A673 (cell line): ENCODE measurements around the gene ACTL7B. TPM values are rescaled to one million over a fixed set of nuclear protein-coding genes. Genes with fewer than 3 reads are reported as not detected.

ENCODE experiments used
- BruUV-seq: library from RNA; stranded (reverse); fragments of 400-500 nt; replicated peaks from 2 replicates; lab custom pipeline; 2021; lab: Mats Ljungman, UMichigan
- CTCF ChIA-PET: fragments of 300-600 bp; sonication (Branson Sonifier 250); formaldehyde crosslinking; loops from one replicate; lab custom pipeline; 2022; ENCODE audit warnings: antibody characterized with exemption; lab: Charles Lee
- POLR2A ChIA-PET: fragments of 300-600 bp; sonication (Branson Sonifier 250); formaldehyde crosslinking; loops from one replicate; lab custom pipeline; 2022; ENCODE audit warnings: antibody characterized with exemption; ENCODE audit not compliant: low non-redundant PET; lab: Charles Lee
- DNase-seq: peaks from one replicate; pipeline ENCODE4 v3.0.0-alpha.2; 2015; ENCODE audit warnings: low spot score
- H3K27ac ChIP-seq: fragments of 200-600 bp; sonication (generic); 2 replicates; pipeline ENCODE4 v1.5.1; 2016; ENCODE audit warnings: mixed run types, low read depth, mild to moderate bottlenecking, mixed read lengths, antibody characterized with exemption, low read length; ENCODE audit not compliant: poor library complexity, severe bottlenecking
- H3K27me3 ChIP-seq: fragments of 200-600 bp; sonication (generic); replicated peaks from 2 replicates; pipeline ENCODE4 v1.6.1; 2017; ENCODE audit warnings: mixed run types, low read depth, mild to moderate bottlenecking, mixed read lengths, antibody characterized with exemption, low read length; ENCODE audit not compliant: insufficient read depth, poor library complexity
- H3K36me3 ChIP-seq: fragments of 200-600 bp; sonication (generic); 2 replicates; pipeline ENCODE4 v1.6.1; 2016; ENCODE audit warnings: mixed run types, mild to moderate bottlenecking, mixed read lengths, antibody characterized with exemption, low read length; ENCODE audit not compliant: insufficient read depth, poor library complexity, severe bottlenecking
- H3K4me1 ChIP-seq: fragments of 200-600 bp; sonication (generic); 2 replicates; pipeline ENCODE4 v1.6.1; 2017; ENCODE audit warnings: mixed run types, mild to moderate bottlenecking, mixed read lengths, antibody characterized with exemption, low read length; ENCODE audit not compliant: insufficient read depth, poor library complexity, severe bottlenecking
- H3K4me3 ChIP-seq: fragments of 200-600 bp; sonication (generic); 2 replicates; pipeline ENCODE4 v1.5.1; 2016; ENCODE audit warnings: low read depth, mixed run types, mild to moderate bottlenecking, mixed read lengths, low read length; ENCODE audit not compliant: poor library complexity, severe bottlenecking
- H3K9me3 ChIP-seq: fragments of 200-600 bp; sonication (generic); 2 replicates; pipeline ENCODE4 v1.6.1; 2016; ENCODE audit warnings: mixed run types, low read depth, mild to moderate bottlenecking, mixed read lengths, antibody characterized with exemption, low read length; ENCODE audit not compliant: poor library complexity, severe bottlenecking
- EZH2 ChIP-seq: fragments of 200-600 bp; sonication (generic); IDR thresholded peaks from 2 replicates; pipeline ENCODE4 v1.6.1; 2017; ENCODE audit warnings: borderline replicate concordance, low read depth, mild to moderate bottlenecking, mixed read lengths, antibody characterized with exemption, low read length; ENCODE audit not compliant: poor library complexity, severe bottlenecking
- intact Hi-C: fragments of 100-400 bp; cut with micrococcal nuclease; formaldehyde crosslinking; loops from one replicate; pipeline ENCODE4 v1.10.0; 2022; ENCODE audit not compliant: unreplicated experiment
- total RNA-seq: library from RNA; stranded (reverse); gene quantifications from 2 replicates; pipeline ENCODE4 v1.2.3, GENCODE V29; 2021
- TF ChIP-seq, protein P1 (sequence below): fragments of 300-800, 200-600 bp; sonication (generic); conservative IDR thresholded peaks from 2 replicates; pipeline ENCODE4 v1.5.1; 2017; ENCODE audit warnings: low read depth, mild to moderate bottlenecking, antibody characterized with exemption, low read length, moderate library complexity, mixed read lengths

Gene ACTL7B
- total RNA-seq, 1 experiment from 2014 or later = not detected

GRCh38 chr9:108831496-108832178 is 24.1 kb downstream of the ACTL7B start:
- no peak overlapping the region for H3K27ac ChIP-seq
- DNase-seq = no peak
- intact Hi-C loops = no loop called here
- no peaks in the 10 kb centered on the region for H3K36me3 ChIP-seq
- no peaks in the 10 kb centered on the region for H3K27me3 ChIP-seq
- no peaks in the 10 kb centered on the region for H3K9me3 ChIP-seq
- no peaks in the 10 kb centered on the region for H3K4me1 ChIP-seq
- no peak for TF ChIP-seq EZH2
- TF ChIP-seq, protein P1, sequence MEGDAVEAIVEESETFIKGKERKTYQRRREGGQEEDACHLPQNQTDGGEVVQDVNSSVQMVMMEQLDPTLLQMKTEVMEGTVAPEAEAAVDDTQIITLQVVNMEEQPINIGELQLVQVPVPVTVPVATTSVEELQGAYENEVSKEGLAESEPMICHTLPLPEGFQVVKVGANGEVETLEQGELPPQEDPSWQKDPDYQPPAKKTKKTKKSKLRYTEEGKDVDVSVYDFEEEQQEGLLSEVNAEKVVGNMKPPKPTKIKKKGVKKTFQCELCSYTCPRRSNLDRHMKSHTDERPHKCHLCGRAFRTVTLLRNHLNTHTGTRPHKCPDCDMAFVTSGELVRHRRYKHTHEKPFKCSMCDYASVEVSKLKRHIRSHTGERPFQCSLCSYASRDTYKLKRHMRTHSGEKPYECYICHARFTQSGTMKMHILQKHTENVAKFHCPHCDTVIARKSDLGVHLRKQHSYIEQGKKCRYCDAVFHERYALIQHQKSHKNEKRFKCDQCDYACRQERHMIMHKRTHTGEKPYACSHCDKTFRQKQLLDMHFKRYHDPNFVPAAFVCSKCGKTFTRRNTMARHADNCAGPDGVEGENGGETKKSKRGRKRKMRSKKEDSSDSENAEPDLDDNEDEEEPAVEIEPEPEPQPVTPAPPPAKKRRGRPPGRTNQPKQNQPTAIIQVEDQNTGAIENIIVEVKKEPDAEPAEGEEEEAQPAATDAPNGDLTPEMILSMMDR = no peak
- ChIA-PET POLR2A (no interaction called here), CTCF (no interaction called here)
- H3K4me3 ChIP-seq = no peak overlapping the region
- no TSS peak for BruUV-seq

DNA sequence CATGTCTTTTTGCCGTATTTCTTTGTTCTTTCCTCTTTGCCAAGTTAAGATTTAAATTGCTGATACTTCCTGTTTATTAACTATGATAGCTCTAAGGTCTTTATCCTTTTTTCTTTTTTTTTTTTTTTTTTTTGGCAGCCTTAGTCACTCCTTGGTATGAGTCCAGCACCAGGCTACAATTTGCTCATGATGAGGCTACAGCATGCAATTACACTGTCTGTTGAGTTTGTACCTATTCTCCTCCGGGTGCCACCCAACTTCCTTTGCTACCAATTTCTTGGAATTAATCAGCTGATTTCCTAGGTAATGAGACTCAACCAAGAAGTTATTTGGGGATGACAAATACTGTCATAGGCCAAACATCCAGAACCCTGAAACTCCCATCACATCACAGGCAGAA is 25.5 kb downstream of the ACTL7B start:
- Histone ChIP-seq H3K4me3 (no peak overlapping the region), H3K9me3 (no peaks in the 10 kb centered on the region), H3K27me3 (no peaks in the 10 kb centered on the region), H3K27ac (no peak overlapping the region), H3K36me3 (no peaks in the 10 kb centered on the region), H3K4me1 (no peaks in the 10 kb centered on the region)
- intact Hi-C loops = no loop called here
- BruUV-seq = no TSS peak
- DNase-seq = peak; percentile 11
- ChIA-PET POLR2A (no interaction called here), CTCF (no interaction called here)
- TF ChIP-seq, protein P1 = no peak
- no peak for TF ChIP-seq EZH2

DNA sequence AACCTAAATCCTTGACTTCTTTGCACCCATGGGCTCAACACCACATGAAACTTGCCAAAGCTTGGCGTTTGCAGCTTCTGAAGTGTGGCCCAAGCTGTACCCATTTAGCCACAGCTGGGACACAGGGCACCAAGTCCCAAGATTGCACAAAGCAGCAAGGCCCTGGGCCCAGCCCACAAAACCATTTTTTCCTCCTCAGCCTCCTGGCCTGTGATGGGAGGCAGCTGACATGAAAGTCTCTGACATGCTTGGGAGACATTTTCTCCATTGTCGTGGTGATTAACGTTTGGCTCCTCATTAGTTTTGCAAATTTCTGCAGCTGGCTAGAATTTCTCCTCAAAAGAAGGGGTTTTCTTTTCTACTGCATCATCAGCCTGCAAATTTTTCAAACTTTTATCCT is 32.0 kb downstream of the ACTL7B start:
- Histone ChIP-seq H3K27ac (no peak overlapping the region), H3K9me3 (no peaks in the 10 kb centered on the region), H3K4me3 (no peak overlapping the region), H3K27me3 (no peaks in the 10 kb centered on the region), H3K36me3 (no peaks in the 10 kb centered on the region), H3K4me1 (no peaks in the 10 kb centered on the region)
- no TSS peak for BruUV-seq
- POLR2A ChIA-PET = no interaction called here
- DNase-seq = no peak
- intact Hi-C loops = no loop called here
- CTCF ChIA-PET = no interaction called here
- no peak for TF ChIP-seq EZH2
- TF ChIP-seq, protein P1 = no peak
